Astrocyte of the cerebellum (primary cell): ENCODE measurements around the gene MAN1A1.
A peak's percentile ranks its signal among the peaks of the same experiment; 100 is the strongest.

Source experiments
- DNase-seq: peaks from one replicate; pipeline ENCODE4 v3.0.0-alpha.2; 2011; ENCODE audit warnings: low read depth
- H3K4me3 ChIP-seq: 2 replicates; pipeline ENCODE4 v1.5.1; 2011; ENCODE audit warnings: mild to moderate bottlenecking, low read depth, low read length, moderate library complexity
- CTCF ChIP-seq: IDR thresholded peaks from 2 replicates; pipeline ENCODE4 v1.5.1; 2012; ENCODE audit warnings: low read length, low read depth, moderate library complexity, mild to moderate bottlenecking; ENCODE audit errors: missing control alignments
- in situ Hi-C: cut with HindIII; loops from 2 replicates; pipeline ENCODE4 v1.10.0; 2017; ENCODE audit warnings: low sequenced_read_pairs

The MAN1A1 gene

GRCh38 chr6:119334535-119335264 lies 14.9 kb downstream of the MAN1A1 start:
- in situ Hi-C loops: no loop called here
- no peak overlapping the region for H3K4me3 ChIP-seq
- no peak for DNase-seq
- TF ChIP-seq CTCF: no peak

- no peak for DNase-seq
- peak; percentile 40 for TF ChIP-seq CTCF
- in situ Hi-C loops: no loop called here
- no peak overlapping the region for H3K4me3 ChIP-seq
These were observed 15.8 kb downstream of the MAN1A1 start for GRCh38 chr6:119333707-119334295.

DNA sequence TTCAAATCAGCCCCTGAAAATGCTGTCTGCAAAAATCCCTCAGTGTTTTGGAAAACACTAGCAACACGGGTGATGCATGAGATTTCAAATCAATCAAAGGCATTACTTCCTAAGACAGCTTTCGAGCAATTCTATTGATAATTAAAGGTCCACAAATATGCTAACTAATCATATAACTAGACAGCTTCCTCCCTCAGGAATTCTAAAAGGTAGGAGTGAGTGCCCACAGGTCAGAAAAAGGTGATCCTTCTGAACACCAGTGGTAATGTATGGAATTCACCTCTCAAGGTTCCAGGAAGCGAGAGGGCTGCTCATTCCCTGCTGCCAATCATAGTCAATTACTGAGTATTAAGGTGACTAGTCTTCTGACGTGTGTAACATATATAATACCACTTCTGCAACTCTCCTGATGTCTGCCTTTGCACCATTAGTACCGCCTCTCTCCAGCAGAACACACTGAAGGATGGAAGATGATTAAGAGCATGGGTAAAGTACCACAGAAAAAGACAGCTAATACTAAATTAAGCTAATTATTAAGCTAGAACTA lies 16.4 kb downstream of the MAN1A1 start:
- no peak for DNase-seq
- in situ Hi-C loops: no loop called here
- no peak overlapping the region for H3K4me3 ChIP-seq
- TF ChIP-seq CTCF: no peak

DNA sequence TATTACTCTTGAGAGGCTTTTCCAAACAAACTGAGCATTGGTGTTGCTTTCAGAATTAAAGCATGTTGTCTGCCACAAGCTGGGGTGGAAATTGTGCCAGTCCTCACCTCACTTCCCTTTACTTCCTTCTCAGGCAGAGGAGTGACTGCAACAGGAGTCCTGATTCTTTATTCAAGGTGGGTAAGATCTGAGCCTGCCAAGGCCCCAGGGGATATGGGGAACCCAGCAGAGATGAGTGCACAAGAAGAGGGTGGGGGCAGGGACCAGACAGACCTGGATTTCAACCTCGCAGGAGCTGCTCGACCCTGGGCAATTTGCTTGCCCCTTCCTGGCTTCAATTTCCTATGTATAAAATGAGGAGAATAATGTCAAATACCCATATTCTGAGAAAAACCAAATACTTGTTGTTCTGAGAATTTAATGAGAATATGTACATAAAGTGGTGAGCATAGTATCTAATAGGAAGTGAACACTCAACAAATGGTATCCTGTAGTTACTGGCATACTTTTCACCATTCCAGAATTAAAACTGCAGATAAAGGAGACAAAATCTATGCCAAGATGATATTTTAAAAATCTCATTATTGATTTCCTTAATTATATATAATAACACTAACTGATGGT lies 17.8 kb downstream of the MAN1A1 start:
- TF ChIP-seq CTCF: no peak
- DNase-seq: no peak
- in situ Hi-C loops: no loop called here
- H3K4me3 ChIP-seq: no peak overlapping the region

DNA sequence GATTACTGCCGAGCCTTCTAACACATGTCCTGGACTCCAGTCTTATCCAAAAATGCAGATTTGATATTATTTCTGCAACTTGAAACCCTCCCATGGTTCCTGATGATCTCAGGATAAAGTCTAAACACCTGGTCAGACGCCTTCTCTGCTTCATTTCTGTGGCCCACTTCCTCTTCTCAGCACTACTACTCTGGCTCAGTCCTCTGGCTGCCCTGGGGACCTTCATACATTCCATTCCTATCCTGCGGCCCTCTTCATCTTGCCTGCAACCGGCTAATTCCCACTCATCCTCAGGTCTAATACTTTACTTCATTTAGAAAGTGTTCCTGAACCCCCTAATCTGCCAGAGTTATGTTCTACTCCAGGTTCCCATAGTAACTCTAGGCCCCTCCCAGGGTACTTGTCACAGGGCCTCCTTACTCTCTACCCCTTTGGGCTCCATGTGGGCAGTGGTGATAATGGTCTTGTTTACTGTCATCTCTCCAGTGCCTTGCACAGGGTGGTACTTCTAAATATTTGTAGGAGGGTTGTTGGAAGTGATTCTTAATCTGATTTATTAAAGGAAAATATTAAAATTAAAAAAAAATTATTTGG lies 18.9 kb downstream of the MAN1A1 start:
- in situ Hi-C loops: no loop called here
- H3K4me3 ChIP-seq: no peak overlapping the region
- TF ChIP-seq CTCF: no peak
- no peak for DNase-seq

- no peak for DNase-seq
- in situ Hi-C loops: no loop called here
- TF ChIP-seq CTCF: no peak
- H3K4me3 ChIP-seq: no peak overlapping the region
These were observed 19.8 kb downstream of the MAN1A1 start for GRCh38 chr6:119329794-119330180.
